Measurements from ENCODE around the gene APBA2. TPM values are rescaled to one million over a fixed set of nuclear protein-coding genes. Genes with fewer than 3 reads are reported as not detected.

APBA2 gene
- total RNA-seq, 4 donors from 2014 or later = 1.1 to 2.4 (median 1.3) TPM

GRCh38 chr15:28953573-28954195 lies 67.9 kb downstream of the APBA2 start:
- no peak for TF ChIP-seq CTCF (IDR thresholded peaks at IDR 0.05; ENCODE audit: low read depth)

GRCh38 chr15:28954466-28955159 lies 68.8 kb downstream of the APBA2 start:
- no peak for TF ChIP-seq CTCF (IDR thresholded peaks at IDR 0.05; ENCODE audit: low read depth)

GRCh38 chr15:28955160-28955992 lies 69.6 kb downstream of the APBA2 start:
- no peak for TF ChIP-seq CTCF (IDR thresholded peaks at IDR 0.05; ENCODE audit: low read depth)

GRCh38 chr15:28955993-28956421 lies 70.2 kb downstream of the APBA2 start:
- no peak for TF ChIP-seq CTCF (IDR thresholded peaks at IDR 0.05; ENCODE audit: low read depth)

- TF ChIP-seq CTCF (IDR thresholded peaks at IDR 0.05; ENCODE audit: low read depth) = no peak
Measured at GRCh38 chr15:28956491-28956890, 70.7 kb downstream of the APBA2 start.

GRCh38 chr15:28957606-28958498 lies 72.1 kb downstream of the APBA2 start:
- TF ChIP-seq CTCF (IDR thresholded peaks at IDR 0.05; ENCODE audit: low read depth) = no peak

All from subcutaneous adipose tissue (tissue), 4 donors.